22Rv1 (cell line): ENCODE results near the gene XXYLT1.

Experiments
- ZFX ChIP-seq: fragments of 450-650 bp; IDR thresholded peaks from 2 replicates; pipeline ENCODE4 v1.6.1; 2017; ENCODE audit warnings: antibody characterized with exemption, borderline replicate concordance
- TF ChIP-seq, protein P1 (sequence below): fragments of 450-650 bp; IDR thresholded peaks from 2 replicates; pipeline ENCODE4 v1.5.1; 2017; ENCODE audit warnings: mild to moderate bottlenecking

DNA sequence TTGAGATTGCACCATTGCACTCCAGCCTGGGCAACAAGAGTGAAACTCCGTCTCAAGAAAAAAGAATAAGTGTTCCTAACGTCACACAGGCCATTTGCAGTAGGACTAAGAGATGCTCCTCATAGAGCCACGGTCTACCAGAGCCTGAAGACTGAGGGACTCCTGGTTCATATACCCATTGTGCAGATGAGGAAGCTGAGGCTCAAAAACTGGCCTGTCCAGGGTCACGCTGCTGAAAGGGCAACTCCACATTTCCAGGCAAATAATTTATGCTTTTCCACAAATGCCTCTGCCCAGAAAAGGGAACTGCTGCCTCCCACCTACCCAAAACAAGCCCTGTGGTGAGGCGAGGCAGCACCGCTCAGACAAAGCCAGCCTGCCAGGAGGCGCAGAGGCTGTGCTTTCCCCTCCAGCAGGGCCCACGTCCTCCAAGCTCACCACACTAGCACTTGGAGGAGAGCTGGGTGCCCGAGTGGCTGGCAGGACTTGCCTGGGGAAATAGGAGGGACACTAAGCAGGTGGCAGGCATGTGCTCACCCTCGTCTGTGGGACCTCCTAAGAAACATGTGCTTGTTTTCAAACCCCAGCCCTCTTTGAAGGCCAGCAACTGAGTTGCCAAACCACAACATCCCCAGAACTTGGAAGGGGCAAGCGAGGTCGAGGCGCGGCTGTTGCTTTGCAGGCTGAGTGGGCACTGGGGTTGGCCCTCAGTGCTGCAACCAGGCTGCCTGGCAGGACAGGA, 195.6 kb downstream of the XXYLT1 start:
- TF ChIP-seq, protein P1, sequence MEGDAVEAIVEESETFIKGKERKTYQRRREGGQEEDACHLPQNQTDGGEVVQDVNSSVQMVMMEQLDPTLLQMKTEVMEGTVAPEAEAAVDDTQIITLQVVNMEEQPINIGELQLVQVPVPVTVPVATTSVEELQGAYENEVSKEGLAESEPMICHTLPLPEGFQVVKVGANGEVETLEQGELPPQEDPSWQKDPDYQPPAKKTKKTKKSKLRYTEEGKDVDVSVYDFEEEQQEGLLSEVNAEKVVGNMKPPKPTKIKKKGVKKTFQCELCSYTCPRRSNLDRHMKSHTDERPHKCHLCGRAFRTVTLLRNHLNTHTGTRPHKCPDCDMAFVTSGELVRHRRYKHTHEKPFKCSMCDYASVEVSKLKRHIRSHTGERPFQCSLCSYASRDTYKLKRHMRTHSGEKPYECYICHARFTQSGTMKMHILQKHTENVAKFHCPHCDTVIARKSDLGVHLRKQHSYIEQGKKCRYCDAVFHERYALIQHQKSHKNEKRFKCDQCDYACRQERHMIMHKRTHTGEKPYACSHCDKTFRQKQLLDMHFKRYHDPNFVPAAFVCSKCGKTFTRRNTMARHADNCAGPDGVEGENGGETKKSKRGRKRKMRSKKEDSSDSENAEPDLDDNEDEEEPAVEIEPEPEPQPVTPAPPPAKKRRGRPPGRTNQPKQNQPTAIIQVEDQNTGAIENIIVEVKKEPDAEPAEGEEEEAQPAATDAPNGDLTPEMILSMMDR: no peak
- no peak for TF ChIP-seq ZFX
